Muscle layer of duodenum (tissue), 2 donors: ENCODE data around the gene CYP3A4.
"Not testable (repeated sequence)": the region's sequence is repeated elsewhere in the genome, so short reads cannot be mapped to it uniquely, and the experiment has no call there.

Experiments
- H3K27ac ChIP-seq: one replicate; pipeline ENCODE4 v1.7.0; 2013; ENCODE audit warnings: mild to moderate bottlenecking, low read length
- H3K27me3 ChIP-seq: one replicate; pipeline ENCODE4 v1.7.0; 2013; ENCODE audit warnings: low read depth, mild to moderate bottlenecking, control low read depth, low read length
- H3K36me3 ChIP-seq, 2 donors: one replicate each; pipeline ENCODE4 v1.7.0; 2013; ENCODE audit warnings: low read length in 2 of 2, control low read depth in 1 of 2, mild to moderate bottlenecking in 1 of 2; ENCODE audit not compliant: insufficient read depth in 2 of 2, control insufficient read depth in 1 of 2
- H3K4me1 ChIP-seq, 2 donors: one replicate each; pipeline ENCODE4 v1.7.0; 2013; ENCODE audit warnings: low read length in 2 of 2, mild to moderate bottlenecking in 2 of 2, control low read depth in 1 of 2, moderate library complexity in 1 of 2; ENCODE audit not compliant: insufficient read depth in 2 of 2, control insufficient read depth in 1 of 2
- H3K4me3 ChIP-seq, 2 donors: one replicate each; pipeline ENCODE4 v1.7.0; 2013; ENCODE audit warnings: low read length in 2 of 2, low read depth in 1 of 2, mild to moderate bottlenecking in 1 of 2
- H3K9me3 ChIP-seq, 2 donors: one replicate each; pipeline ENCODE4 v1.7.0; 2013; ENCODE audit warnings: low read length in 2 of 2, control low read depth in 1 of 2, mild to moderate bottlenecking in 1 of 2; ENCODE audit not compliant: control insufficient read depth in 1 of 2
- donor health status: healthy.

The CYP3A4 gene

GRCh38 chr7:99773395-99773794 lies 10.6 kb downstream of the CYP3A4 start:
- not testable (repeated sequence) for H3K27me3 ChIP-seq, H3K4me3 ChIP-seq, H3K9me3 ChIP-seq, H3K27ac ChIP-seq, H3K36me3 ChIP-seq, H3K4me1 ChIP-seq

DNA sequence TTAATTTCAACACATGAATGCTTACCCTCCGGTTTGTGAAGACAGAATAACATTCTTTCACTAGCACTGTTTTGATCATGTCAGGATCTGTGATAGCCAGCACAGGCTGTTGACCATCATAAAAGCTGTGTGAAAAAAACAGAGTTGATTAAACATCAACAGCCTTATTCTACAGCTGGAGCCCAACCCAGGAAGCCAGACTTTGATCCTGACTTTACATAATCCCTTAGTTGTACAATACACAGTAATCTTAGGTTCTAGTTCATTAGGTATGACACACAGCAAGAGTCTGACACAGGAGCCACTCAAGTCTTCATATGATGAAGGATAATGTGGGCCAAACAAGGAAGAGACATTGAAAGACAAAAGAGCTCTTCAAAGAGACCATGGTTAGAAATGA lies 11.4 kb downstream of the CYP3A4 start:
- H3K4me1 ChIP-seq = no peaks in the 10 kb centered on the region
- no peak overlapping the region for H3K4me3 ChIP-seq
- H3K27me3 ChIP-seq = no peaks in the 10 kb centered on the region
- no peak overlapping the region for H3K27ac ChIP-seq
- no peaks in the 10 kb centered on the region for H3K9me3 ChIP-seq
- H3K36me3 ChIP-seq = no peaks in the 10 kb centered on the region

DNA sequence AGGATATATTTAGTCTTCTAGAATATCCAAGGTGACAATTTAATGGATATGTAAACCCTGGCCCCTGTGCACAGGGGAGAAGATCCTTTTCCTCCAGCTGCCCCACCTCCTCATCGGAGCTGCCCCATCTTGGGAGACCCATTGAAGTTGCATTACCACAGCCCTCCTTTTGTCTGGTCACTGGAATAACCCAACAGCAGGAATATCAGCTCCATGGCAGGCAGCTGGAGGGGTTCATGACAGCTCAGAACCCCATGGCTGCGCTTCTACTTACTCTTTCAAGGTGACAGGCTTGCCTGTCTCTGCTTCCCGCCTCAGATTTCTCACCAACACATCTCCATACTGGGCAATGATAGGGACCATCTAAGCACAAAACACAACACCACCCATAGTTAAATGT lies 14.5 kb downstream of the CYP3A4 start:
- H3K4me3 ChIP-seq, H3K27ac ChIP-seq, H3K9me3 ChIP-seq, H3K27me3 ChIP-seq, H3K4me1 ChIP-seq, H3K36me3 ChIP-seq: not testable (repeated sequence)

GRCh38 chr7:99768471-99768870 lies 15.5 kb downstream of the CYP3A4 start:
- Histone ChIP-seq H3K27me3 (no peaks in the 10 kb centered on the region), H3K9me3 (no peaks in the 10 kb centered on the region), H3K4me3 (no peak overlapping the region), H3K27ac (no peak overlapping the region), H3K4me1 (no peaks in the 10 kb centered on the region), H3K36me3 (no peaks in the 10 kb centered on the region)

- H3K27ac ChIP-seq = no peak overlapping the region
- H3K4me3 ChIP-seq = no peak overlapping the region
- no peaks in the 10 kb centered on the region for H3K4me1 ChIP-seq
- no peaks in the 10 kb centered on the region for H3K27me3 ChIP-seq
- no peaks in the 10 kb centered on the region for H3K36me3 ChIP-seq
- H3K9me3 ChIP-seq = no peaks in the 10 kb centered on the region
Observed at GRCh38 chr7:99767662-99768061, 16.3 kb downstream of the CYP3A4 start.

- H3K4me3 ChIP-seq = no peak overlapping the region
- H3K27me3 ChIP-seq = no peaks in the 10 kb centered on the region
- H3K27ac ChIP-seq = no peak overlapping the region
- no peaks in the 10 kb centered on the region for H3K36me3 ChIP-seq
- H3K9me3 ChIP-seq = no peaks in the 10 kb centered on the region
- no peaks in the 10 kb centered on the region for H3K4me1 ChIP-seq
Observed at GRCh38 chr7:99766484-99767099, 17.4 kb downstream of the CYP3A4 start.

- no peaks in the 10 kb centered on the region for H3K27me3 ChIP-seq
- H3K9me3 ChIP-seq = no peaks in the 10 kb centered on the region
- H3K4me1 ChIP-seq = no peaks in the 10 kb centered on the region
- no peak overlapping the region for H3K4me3 ChIP-seq
- no peak overlapping the region for H3K27ac ChIP-seq
- H3K36me3 ChIP-seq = no peaks in the 10 kb centered on the region
Observed at GRCh38 chr7:99764478-99764877, 19.5 kb downstream of the CYP3A4 start.

- no peak overlapping the region for H3K27ac ChIP-seq
Observed at GRCh38 chr7:99762680-99763327, 21.2 kb downstream of the CYP3A4 start.

GRCh38 chr7:99755085-99755484 lies 28.9 kb downstream of the CYP3A4 start:
- H3K36me3 ChIP-seq = no peaks in the 10 kb centered on the region
- H3K27me3 ChIP-seq = no peaks in the 10 kb centered on the region
- no peak overlapping the region for H3K27ac ChIP-seq
- no peak overlapping the region for H3K4me3 ChIP-seq
- H3K4me1 ChIP-seq = peaks cover 0 to 7% of the 10 kb centered on the region in 2 donors
- H3K9me3 ChIP-seq = no peaks in the 10 kb centered on the region

More at GRCh38 chr7:99762680-99763327, 21.2 kb downstream of the CYP3A4 start:
- Histone ChIP-seq H3K9me3 (no peaks in the 10 kb centered on the region), H3K4me3 (no peak overlapping the region), H3K4me1 (no peaks in the 10 kb centered on the region), H3K27me3 (no peaks in the 10 kb centered on the region), H3K36me3 (no peaks in the 10 kb centered on the region)

GRCh38 chr7:99752356-99752755 lies 31.6 kb downstream of the CYP3A4 start:
- no peaks in the 10 kb centered on the region for H3K36me3 ChIP-seq
- H3K27me3 ChIP-seq = no peaks in the 10 kb centered on the region
- no peaks in the 10 kb centered on the region for H3K9me3 ChIP-seq
- H3K4me3 ChIP-seq = peak overlapping the region in 1 of 2 donors; percentile 26
- no peak overlapping the region for H3K27ac ChIP-seq
- peaks cover 0 to 7% of the 10 kb centered on the region in 2 donors for H3K4me1 ChIP-seq

DNA sequence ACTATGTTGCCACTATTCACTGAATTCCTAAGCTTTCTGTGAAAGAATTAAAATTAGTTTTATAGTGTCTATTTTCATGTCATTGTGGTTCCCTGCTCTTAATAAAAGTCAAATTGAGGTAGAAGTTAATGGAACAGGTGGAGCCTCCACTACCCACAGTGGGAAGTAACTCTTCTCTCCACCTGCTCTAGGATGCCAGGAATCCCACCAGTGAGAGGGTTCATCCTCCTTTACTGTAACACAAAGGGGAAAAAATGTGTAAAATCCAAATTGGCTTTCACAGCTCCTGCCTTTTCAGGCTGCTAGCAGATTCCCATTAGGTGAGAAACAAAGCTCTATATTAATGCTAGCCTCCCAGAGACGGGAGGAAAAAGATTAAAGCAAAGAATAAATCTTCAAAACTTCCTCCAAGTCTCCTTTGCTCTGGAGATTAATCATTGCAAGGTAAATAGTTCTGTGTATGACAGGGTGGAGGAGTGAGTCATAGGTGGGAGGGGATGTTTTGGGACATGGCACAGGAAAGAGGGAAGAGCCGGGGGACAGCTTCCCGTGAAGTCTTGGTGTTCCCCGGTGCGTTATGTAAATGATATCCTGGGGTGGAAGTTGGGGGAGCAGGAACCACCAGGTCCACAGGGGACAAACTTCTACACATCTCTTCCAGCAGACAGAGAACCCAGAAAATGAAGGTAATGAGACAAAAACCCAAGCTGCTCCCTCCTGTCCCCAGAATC lies 32.5 kb downstream of the CYP3A4 start:
- H3K4me3 ChIP-seq, H3K36me3 ChIP-seq: not testable (repeated sequence)

More for the DNA sequence above, 32.5 kb downstream of the CYP3A4 start:
- H3K4me1 ChIP-seq, H3K9me3 ChIP-seq, H3K27ac ChIP-seq, H3K27me3 ChIP-seq: not testable (repeated sequence)
